Measurements from ENCODE around the gene C16orf86. TPM values are rescaled to one million over a fixed set of nuclear protein-coding genes. Genes with fewer than 3 reads are reported as not detected.

C16orf86 gene
- polyA plus RNA-seq, 3 donors: 4.1 to 11.3 (median 4.6) TPM

DNA sequence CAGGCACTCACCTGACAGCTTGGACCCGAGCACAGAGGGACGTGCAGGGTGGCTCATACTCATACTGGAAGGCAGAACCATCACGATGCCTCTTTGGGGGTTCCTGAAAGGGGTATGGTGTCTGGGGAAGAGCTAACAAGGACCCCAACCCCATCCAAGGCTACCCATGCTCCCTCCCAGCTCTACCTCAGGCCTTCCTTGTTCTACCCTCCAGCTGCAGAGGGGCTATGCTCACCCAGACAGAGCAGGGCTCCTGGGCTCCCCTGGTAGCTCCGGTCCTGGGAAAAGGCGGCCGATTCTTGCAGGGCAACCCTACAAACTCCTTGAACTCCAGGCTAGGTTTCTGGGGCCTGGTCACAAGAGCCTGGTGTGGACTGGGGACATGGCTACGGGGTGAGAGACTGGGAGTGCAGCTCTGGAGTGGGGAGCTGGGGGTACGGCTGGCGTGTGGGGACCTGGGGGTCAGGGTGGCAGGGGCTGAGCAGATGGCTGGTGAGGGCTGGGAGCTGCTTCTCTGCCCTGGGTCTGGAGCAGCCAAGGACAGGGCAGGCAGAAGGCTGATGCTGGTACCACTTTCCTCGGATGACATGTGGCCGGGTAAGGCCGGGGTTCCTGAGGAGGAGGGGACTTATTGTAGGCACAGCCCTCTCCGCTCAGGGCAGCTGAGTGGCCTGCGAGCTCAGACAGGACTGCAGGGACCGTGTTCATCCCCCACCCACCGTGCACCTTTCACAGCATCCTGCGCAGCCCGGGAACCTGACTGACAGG is 8.7 kb upstream of the C16orf86 start:
- H3K4me3 Mint-ChIP-seq: no peak overlapping the region
- Histone ChIP-seq H3K36me3 (replicated peaks in 1 of 2; ENCODE audit: control insufficient read depth in 1 of 2, insufficient read depth in 2 of 2, low read length in 2 of 2) (peaks cover 0 to 4% of the 10 kb centered on the region in 2 donors), H3K27ac (ENCODE audit: low read depth in 1 of 2, low read length in 2 of 2) (no peak overlapping the region), H3K4me2 (replicated peaks; ENCODE audit: extremely low read depth, low read length, poor library complexity, severe bottlenecking) (no peak overlapping the region), H3K79me2 (ENCODE audit: insufficient read depth, low read length) (peaks cover 8% of the 10 kb centered on the region), H3K4me1 (ENCODE audit: control insufficient read depth in 1 of 2, insufficient read depth in 2 of 2, low read length in 2 of 2) (peaks cover 20 to 27% of the 10 kb centered on the region in 2 donors), H4K20me1 (ENCODE audit: insufficient read depth, low read length) (no peaks in the 10 kb centered on the region), H3K4me3 (replicated peaks in 1 of 3; ENCODE audit: low read depth in 2 of 3, low read length in 3 of 3) (no peak overlapping the region), H3K9me3 (replicated peaks in 1 of 2; ENCODE audit: control insufficient read depth in 1 of 2, insufficient read depth in 1 of 2, low read length in 2 of 2) (no peaks in the 10 kb centered on the region), H2AFZ (ENCODE audit: insufficient read depth, low read depth, low read length, poor library complexity, severe bottlenecking) (no peak overlapping the region), H3K27me3 (ENCODE audit: control insufficient read depth in 2 of 2, insufficient read depth in 2 of 2, low read length in 2 of 2) (peaks cover 0 to 5% of the 10 kb centered on the region in 2 donors), H3K9ac (ENCODE audit: insufficient read depth, low read length, poor library complexity, severe bottlenecking) (no peak overlapping the region)
- intact Hi-C loops (cut with micrococcal nuclease): loop anchor here in 1 of 2 donors (5.0 kb wide), 1 partner anchor 111 kb away; no protein-coding TSS in a partner anchor
- DNase-seq: peak in 1 of 3 donors; percentile 7
- TF ChIP-seq, protein P1, sequence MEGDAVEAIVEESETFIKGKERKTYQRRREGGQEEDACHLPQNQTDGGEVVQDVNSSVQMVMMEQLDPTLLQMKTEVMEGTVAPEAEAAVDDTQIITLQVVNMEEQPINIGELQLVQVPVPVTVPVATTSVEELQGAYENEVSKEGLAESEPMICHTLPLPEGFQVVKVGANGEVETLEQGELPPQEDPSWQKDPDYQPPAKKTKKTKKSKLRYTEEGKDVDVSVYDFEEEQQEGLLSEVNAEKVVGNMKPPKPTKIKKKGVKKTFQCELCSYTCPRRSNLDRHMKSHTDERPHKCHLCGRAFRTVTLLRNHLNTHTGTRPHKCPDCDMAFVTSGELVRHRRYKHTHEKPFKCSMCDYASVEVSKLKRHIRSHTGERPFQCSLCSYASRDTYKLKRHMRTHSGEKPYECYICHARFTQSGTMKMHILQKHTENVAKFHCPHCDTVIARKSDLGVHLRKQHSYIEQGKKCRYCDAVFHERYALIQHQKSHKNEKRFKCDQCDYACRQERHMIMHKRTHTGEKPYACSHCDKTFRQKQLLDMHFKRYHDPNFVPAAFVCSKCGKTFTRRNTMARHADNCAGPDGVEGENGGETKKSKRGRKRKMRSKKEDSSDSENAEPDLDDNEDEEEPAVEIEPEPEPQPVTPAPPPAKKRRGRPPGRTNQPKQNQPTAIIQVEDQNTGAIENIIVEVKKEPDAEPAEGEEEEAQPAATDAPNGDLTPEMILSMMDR (IDR thresholded peaks at IDR 0.05): no peak
- H3K36me3 Mint-ChIP-seq: peaks cover 8 to 18% of the 10 kb centered on the region in 2 donors
- peaks cover 21% of the 10 kb centered on the region for H3K4me1 Mint-ChIP-seq
- peak overlapping the region in 1 of 7 donors; percentile 66 for H3K27ac Mint-ChIP-seq
- no peaks in the 10 kb centered on the region for H3K9me3 Mint-ChIP-seq
- H3K27me3 Mint-ChIP-seq (ENCODE audit: low read depth in 3 of 3): peaks cover 8 to 11% (median 11%) of the 10 kb centered on the region in 3 donors
- WGBS (ENCODE audit: insufficient coverage): 96% methylated on average over 15 of the region's 18 CpGs

DNA sequence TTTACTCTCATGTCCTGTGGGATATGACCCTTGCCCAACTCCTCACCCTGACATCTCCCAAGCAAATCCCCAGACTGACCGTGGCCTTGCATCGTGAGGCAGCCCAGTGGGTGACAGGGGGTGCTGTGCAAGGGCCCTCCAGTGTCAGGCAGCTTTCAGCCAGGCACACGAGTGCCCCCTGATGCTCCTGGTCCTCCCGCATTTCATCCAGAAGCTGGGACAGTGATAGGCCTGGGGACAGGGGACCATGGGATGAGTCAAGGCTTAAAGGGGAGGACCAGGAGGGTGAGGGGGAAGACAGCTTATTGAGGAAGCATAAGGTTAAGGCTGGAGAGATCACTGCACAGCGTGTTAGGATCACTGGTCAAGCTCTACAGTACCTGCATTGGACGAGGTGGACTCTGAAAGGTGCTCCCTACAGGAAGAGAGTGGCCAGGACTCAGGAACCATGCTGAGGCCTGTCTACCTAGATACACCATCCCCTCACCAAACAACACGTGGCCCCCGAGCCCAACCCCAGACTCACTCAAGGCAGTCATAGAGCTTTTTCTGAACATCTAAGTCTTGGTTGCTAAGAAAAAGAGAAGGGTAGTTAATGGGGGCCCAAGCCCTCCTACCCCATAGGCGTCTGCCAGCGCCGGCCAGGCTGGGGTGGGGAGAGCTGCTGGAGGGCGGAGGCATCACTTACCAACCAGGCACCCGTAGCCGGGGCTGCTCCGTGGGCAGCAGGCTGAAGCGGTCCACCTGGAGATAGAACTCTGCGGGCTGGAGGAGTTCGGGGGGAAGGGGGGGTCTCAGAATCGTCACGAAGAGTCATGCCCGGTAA is 7.6 kb upstream of the C16orf86 start:
- Mint-ChIP-seq H3K36me3 (peaks cover 10 to 18% of the 10 kb centered on the region in 2 donors), H3K9me3 (no peaks in the 10 kb centered on the region), H3K4me1 (peaks cover 21% of the 10 kb centered on the region), H3K27ac (peak overlapping the region in 4 of 7 donors; percentile 19 to 96 (median 54)), H3K27me3 (ENCODE audit: low read depth in 3 of 3) (peaks cover 8 to 11% (median 11%) of the 10 kb centered on the region in 3 donors), H3K4me3 (peak overlapping the region; percentile 90 to 92)
- Histone ChIP-seq H3K9ac (ENCODE audit: insufficient read depth, low read length, poor library complexity, severe bottlenecking) (peak overlapping the region; percentile 76), H3K27ac (ENCODE audit: low read depth in 1 of 2, low read length in 2 of 2) (no peak overlapping the region), H3K9me3 (replicated peaks in 1 of 2; ENCODE audit: control insufficient read depth in 1 of 2, insufficient read depth in 1 of 2, low read length in 2 of 2) (no peaks in the 10 kb centered on the region), H4K20me1 (ENCODE audit: insufficient read depth, low read length) (no peaks in the 10 kb centered on the region), H3K36me3 (replicated peaks in 1 of 2; ENCODE audit: control insufficient read depth in 1 of 2, insufficient read depth in 2 of 2, low read length in 2 of 2) (peaks cover 0 to 4% of the 10 kb centered on the region in 2 donors), H3K79me2 (ENCODE audit: insufficient read depth, low read length) (peaks cover 8% of the 10 kb centered on the region), H3K4me1 (ENCODE audit: control insufficient read depth in 1 of 2, insufficient read depth in 2 of 2, low read length in 2 of 2) (peaks cover 20 to 27% of the 10 kb centered on the region in 2 donors), H3K4me3 (replicated peaks in 1 of 3; ENCODE audit: low read depth in 2 of 3, low read length in 3 of 3) (peak overlapping the region; percentile 74 to 92 (median 92)), H3K4me2 (replicated peaks; ENCODE audit: extremely low read depth, low read length, poor library complexity, severe bottlenecking) (peak overlapping the region; percentile 98), H2AFZ (ENCODE audit: insufficient read depth, low read depth, low read length, poor library complexity, severe bottlenecking) (peak overlapping the region; percentile 94), H3K27me3 (ENCODE audit: control insufficient read depth in 2 of 2, insufficient read depth in 2 of 2, low read length in 2 of 2) (peaks cover 0 to 5% of the 10 kb centered on the region in 2 donors)
- peak in 1 of 3 donors; percentile 11 for DNase-seq
- WGBS (ENCODE audit: insufficient coverage): 86% methylated on average over 4 of the region's 21 CpGs
- intact Hi-C loops (cut with micrococcal nuclease): loop anchor here in 1 of 2 donors (5.0 kb wide), 1 partner anchor 112 kb away; no protein-coding TSS in a partner anchor
- TF ChIP-seq, protein P1 (IDR thresholded peaks at IDR 0.05): no peak

Measured in CD14-positive monocyte (primary cell).